GM19455 (cell line): ENCODE results near the gene BTBD6.

Experiments
- ATAC-seq: cut with Tn5 transposase; IDR thresholded peaks from one replicate; pipeline ENCODE4 v1.9.1; 2021; ENCODE audit not compliant: unreplicated experiment

BTBD6 gene

DNA sequence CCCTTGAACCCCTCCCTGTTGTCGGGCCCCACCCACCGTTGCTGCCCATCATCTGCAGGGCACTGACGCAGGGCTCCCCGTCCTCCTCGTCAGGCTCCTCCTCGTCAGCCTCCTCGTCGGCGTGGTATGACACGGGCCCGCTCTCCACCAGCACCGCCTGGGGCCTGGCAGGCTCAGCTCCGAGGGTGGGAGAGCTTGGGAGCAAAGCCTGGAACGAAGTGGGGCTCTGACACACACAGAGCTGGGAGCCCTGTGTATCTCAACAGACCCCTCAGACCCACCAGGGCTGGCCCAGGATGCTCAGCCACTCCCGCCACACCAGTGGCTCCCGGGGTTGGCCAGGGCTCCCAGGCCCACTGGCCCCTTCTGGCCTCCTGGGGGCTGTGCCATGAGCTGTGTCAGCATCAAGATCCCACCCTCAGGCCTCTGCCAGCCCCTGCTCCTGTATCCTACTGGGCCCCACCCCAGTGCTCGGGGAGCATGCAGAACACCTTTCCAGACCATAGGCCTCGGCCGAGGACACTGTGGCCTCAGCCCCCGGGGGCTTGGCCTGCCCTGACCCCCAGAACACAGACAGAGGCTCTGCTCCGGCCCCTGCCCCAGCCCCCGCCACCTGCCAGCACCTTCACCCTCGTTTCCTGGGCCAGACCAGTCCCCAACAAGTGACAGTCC, 37.1 kb upstream of the BTBD6 start:
- ATAC-seq, result no peak

DNA sequence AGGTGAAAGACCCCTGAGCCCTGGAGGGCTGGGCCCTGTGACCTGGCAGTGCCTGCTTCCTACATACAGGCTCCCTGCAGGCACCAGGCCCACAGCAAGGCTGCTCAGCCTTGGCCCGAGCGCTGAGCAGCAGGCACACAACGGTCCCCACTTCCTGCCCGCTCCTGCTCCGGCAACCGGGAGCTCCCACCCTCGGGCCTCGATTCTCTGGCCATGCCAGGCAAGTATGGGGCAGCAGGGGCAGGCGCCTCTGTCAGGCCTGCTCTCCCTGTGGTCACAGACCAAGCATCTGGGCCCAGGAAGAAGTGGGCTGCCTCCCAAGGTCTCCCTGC, 36.6 kb upstream of the BTBD6 start:
- ATAC-seq, result no peak

DNA sequence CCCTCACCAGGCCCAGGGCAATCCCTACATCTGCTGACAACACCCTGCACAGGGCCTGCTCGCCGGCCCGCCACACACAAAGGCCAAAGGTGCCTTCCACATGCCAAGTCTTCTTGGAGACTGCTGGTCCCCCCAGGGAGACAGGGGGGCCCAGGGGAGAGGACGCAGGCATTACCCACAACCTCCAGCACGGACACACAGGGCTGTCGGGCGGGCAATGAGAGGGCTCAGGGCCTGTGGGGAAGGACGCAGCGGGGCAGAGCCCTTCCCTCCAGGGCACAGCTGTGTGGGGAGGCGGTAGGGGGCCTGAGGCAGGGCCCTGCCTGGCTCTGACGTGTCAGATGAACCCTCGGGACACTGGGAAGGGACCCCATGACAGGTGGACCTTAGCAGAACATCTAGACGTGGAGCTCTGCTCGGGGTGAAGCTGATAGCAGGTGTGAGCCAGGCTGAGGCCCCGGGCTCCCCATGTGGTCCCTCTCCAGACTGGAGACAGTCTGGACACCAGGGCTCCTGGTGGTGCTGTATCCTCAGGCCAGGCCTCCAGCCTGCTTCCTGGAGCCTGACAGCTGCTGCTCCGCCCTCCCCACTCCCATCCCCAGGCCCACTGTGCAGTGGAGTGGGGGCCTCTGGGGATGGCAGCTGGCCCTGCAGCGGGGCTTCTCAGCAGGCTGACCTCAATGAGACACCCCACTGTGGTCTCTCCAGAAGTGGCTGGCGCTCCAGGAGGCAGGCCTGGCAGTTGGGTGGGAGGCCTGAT, 35.6 kb upstream of the BTBD6 start:
- no peak for ATAC-seq

DNA sequence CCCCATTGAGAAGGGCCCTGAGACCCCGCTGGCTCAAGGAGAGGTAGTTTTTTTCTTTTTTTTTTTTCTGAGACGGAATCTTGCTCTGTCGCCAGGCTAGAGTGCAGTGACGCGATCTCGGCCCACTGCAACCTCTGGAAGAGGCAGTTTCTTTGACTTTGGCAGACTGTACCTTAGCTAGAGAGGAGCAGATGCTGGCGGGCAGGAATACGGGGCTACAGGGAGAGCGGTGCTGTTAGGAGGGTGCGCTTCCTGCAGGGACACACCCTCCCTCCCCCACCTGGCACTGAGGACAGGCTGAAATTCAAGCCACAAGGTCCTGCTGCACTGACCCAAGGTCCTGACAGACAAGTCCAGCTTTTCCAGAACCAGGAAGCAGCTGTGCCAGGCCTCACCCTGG, 35.0 kb upstream of the BTBD6 start:
- ATAC-seq, result no peak

DNA sequence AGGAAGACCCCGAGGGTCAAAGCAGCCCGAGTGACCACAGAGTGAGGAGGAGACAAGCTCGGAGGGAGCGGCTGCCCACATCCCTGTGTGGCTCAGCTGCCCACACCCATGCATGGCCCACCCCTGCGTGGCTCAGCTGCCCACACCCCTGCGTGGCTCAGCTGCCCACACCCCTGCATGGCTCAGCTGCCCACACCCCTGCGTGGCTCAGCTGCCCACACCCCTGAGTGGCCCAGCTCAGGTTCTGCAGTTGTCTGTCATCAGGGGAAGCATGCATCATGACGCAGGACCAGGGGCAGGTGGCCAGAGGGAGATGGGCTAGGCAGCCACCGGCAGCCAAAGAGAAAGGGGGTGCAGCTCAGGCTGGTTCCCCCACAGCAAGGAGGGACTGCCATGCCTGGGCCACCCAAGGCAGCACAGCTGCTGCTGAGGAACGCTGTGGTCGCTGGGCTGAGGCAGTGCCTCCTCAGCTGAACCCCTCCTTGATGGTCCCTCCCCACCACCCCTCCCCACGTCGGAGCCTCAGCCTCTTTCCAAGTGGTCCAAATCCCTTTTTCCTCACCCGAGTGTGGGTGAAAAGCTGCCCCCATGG, 33.9 kb upstream of the BTBD6 start:
- ATAC-seq, result no peak

DNA sequence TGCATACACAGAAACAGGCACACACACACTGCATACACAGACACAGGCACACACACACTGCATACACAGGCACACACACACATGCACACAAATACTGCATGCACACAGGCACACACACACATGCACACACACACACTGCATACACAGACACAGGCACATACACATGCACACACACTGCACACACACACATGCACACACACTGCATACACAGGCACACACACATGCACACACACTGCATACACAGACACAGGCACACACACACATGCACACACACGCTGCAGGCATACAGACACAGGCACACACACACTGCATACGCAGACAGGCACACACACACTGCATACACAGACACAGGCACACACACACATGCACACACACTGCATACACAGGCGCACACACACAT, 32.7 kb upstream of the BTBD6 start:
- ATAC-seq, result no peak

DNA sequence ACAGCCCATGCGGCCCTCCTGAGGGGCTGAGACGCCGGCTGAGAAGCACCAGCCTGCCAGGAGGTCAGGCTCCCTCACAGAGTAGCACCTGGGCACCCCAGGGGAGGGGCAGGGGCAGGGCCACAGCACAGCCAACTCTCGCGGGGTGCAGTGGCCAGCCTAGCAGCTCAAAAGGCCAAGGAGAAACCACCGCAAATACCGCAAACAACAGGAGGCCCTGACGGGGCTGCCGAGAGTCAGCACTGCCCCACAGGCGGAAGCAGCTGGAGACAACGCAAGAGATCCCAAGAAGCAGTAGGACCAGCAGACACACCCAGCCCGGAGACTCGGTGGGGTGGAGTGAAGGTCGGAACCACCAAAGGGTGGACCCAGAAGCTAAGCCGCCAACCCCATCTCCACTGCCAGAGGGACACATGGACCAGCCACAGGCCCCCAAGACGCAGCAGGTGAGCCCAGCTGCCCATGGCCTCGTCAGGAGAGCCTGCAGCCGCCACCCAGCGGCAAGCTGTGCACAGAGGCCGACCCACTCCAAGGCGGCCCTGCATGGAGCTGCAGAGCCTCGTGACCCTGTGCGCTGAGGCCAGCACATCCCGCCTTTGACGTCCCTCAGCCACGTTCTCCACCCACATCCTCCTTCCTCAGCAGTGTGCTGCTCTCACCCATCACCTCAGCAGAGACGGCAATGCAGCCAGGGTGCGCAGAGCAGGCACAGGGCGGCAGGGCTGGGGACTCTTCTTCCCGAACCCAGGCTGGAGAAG, 31.7 kb upstream of the BTBD6 start:
- ATAC-seq, result no peak

DNA sequence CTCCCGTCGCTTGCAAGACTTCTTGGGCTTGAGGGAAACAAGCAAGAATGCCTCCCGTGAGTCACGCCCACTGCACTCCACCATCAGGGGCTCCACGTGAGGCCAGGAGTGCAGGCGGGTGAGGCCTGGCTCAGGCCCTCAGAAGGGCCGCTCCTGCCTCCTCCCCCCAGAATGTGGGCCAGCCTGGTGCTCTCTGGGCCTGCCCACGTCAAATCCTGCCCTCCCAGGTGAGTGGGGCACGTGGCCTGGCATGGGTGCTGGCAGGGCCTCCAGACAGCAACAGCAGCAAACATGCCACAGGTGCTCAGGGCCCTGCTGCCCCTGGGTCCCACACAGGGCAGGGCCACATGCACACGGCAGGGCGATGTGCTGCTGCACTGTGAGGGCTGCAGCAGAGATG, 30.6 kb upstream of the BTBD6 start:
- no peak for ATAC-seq

DNA sequence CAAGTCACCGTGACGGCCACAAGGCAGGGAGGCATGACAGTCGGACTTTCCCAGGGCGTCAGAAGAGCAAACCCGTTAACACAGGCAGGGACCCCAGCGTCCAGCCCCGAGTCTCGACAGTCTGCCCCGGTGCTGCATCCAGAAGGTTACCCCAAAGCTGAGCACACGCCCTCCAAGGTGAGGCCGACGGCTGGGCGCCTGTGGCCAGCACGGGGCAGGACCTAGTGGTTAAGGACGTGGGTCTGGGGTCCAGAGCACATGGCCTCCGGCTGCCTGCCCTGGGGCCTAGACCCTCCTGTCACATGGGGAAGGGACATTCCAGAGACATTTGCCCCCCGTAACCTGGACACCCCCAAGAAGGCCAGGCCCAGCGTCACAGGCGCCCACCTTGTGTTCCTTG, 29.7 kb upstream of the BTBD6 start:
- no peak for ATAC-seq

DNA sequence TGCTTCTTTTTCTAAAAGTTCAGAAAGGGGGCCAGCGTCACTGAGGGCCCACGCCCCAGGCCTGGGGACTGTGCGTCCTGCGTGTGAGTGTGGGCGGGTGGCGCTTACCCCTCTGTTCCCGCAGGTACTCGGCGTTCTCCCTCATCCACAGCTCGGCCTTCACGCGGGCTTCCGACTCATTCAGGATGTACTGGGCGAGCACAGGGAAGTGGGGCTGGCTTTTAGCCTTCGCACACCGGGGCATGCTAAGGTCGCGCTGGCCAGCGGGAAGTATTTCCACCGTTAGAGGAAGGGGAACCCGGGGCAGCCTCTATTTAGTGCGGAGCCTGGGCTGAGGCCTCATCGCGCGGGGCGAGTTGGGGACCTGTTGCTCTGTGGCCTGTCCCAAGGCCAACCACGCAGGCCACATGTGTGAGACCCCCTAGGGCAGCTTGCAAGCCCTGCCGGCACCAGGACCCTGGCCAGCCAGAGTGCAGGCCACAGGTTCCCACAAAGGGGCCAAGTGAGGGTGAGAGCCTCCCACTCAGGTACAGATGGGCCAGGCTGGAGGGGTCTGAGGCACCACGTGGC, 29.2 kb upstream of the BTBD6 start:
- no peak for ATAC-seq

DNA sequence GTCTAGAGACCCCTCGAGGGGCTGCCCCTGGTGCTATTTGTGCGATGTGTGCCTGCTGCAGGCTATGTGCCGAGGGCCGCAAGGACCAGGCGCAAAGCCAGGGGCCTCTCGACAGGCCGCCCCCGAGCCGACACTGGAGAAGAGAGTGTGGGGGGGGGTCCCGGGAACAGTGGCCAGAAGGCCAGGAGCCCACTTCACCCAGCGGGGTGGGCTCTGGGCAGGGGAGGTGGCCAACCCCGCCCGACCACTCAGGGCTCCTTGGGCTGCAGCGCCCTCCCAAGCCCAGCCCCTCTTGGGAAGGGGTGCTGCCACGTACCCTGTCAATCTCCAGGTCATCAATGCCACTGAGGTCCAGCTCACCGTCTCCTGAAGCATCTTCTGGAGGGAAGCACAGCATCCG, 28.6 kb upstream of the BTBD6 start:
- no peak for ATAC-seq

DNA sequence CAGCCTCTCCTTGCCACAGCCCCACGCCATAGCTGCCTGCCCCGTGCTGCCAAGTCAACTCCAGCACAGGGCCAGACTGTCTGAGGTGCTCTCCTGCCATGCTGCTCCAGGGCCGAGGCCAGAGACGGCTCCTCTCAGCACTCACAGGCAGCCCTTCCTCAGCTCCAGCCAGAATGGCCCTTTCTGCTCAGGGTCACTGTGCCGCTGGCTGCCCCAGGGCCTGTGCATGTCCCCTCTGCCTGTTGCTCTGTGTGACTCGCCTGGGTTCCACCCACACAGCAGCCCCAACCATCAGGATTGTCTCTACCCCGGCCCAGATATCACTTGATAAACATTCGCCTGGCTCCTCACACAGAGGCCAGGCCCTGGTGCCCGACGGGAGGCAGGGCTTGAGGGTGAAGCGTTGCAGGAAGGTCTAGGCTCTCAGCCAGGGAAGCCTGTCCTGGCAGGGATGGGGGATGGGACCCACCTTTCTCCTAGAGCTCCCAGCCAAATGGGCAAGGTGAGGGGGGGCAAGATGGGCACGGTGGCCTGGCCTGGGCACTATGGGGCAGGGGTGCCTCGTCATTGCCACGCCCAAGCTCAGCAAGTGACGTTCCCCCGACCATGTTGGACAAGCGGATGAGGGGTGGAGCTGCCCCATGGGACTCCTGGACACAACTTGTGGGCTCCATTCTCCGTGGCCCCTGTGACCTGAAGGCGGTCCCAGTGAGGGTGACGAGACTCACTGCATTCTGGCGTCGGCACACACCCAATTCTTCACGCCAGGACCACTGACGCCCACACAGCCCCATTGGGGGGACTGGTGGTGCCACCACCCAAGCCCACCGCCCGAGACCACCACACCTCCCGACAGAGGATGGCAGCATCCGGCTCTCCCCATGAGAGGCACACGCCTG, 27.4 kb upstream of the BTBD6 start:
- no peak for ATAC-seq

DNA sequence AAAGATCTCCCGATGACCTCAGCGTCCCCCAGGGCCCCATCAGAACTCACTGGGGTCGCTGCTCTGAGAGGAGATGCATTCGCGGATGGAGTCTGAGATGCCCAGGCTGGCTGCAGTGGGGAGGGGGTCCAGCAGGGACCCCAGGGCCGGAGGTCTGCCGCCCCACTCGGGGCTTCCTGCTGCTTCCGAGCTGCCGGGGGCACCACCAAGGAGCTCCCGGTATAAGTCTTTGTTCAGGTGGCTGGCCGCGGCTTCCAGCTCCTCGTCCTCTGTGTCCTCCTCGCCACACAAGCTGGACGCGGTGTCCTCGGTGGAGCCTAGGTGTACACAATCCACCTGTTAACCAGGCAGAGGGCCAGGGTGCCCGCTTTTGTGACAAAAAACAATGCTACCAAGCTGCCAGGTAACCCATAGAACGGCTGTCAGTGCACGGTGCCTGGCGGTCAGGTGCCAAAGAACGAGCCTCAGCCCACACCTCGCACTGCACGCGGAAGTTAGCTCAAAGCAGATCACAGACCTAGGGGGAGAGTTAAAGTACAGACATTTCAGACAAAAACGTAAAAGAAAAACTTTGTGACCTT, 26.6 kb upstream of the BTBD6 start:
- ATAC-seq, result no peak

DNA sequence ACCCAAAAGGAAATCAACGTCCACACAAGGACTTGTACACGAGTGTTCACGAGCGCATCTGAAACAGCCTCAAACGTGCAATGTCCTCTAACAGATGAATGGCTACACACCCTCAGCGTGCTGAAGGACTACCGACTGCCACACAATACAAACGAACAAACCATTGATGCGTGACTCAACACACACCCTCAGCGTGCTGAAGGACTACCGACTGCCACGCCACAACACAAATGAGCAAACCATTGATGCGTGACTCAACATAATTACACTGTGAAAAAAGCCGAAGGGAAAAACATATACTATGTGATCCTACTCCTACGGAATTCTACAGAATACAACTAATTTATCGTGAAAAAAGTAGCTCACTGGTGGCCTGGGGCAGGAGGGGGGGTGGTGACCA, 25.1 kb upstream of the BTBD6 start:
- ATAC-seq, result no peak

DNA sequence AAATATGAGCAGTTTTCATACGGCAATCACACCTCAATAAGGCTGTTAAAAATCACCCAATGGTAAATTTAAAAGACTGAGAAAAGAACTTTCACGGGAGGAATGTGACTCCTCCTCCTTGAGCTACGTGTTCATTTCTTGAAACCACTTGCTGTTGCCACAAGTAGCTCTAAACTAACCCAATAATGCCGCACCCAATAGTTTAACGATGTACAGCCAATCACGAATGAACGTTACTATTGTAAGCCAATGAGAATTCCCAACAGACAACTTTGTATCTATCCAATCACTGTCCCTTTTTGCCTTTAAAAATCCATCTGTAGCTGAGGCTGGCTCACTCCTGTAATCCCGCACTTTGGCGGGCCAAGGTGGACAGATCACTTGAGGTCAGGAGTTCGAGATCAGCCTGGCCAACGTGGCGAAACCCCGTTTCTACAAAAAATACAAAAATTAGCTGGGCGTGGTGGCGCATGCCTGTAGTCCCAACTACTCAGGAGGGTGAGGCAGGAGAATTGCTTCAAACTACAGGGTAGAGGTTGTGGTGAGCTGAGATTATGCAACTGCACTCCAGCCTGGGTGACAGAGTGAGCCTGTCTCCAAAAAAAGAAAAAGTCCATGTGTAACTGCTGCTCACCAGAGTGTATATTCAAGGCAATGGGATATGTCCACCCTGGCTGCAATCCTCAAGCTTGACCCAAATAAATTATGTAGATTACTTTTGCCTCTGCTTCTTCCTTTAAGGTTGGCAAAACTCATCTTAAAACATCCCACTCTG, 24.4 kb upstream of the BTBD6 start:
- no peak for ATAC-seq

DNA sequence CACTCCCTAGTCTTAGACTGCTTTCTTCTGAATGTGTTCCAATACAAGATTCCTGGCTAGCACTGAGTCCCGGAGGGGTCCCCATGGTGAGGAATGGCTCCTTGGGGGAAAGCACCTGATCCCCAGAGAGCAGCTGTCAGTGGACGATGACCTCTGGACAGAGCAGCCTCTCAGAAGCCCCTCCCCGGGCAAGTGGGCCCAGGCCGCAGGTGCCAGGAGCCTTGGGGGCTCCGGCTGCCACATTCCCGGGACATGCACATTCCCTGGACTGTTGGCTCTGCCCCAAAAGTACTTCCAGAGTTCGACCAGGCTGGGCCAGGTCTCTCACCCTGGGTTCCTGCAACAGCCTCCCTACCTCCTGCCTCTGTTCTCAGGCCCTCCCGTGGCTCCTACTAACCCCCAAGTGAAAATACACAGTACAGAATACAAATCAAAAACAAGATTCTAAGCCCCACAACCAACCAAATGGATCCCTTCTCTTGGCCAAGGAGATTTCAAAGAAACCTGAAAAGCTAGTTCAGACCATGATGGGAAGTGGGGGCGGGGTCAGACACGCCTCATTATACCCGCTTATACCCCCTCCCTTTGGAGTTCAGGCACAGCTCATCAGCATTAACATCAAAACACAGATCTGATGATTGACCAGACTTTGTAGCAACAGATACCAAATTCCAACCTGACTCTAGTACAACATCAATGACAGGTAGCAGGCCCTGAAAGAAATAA, 23.3 kb upstream of the BTBD6 start:
- no peak for ATAC-seq

DNA sequence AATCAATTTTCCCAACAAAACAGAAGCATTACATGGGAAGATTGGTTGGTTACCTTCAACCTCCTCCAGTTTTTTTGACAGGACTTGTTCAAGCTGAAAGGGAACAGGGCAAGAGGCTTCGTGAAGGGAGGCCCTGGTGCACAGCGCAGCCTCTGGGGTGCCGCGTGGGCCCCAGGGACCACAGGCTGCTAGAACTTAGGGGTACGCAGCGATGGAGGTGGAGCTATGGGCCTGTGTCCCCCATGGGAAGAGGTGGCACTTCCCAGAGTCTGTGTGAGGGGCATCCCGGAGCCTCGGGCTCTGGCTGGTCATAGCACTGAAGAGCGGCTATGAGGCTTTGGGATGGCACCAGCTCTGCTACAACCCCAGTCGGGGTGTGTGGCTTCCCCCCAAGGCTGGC, 22.1 kb upstream of the BTBD6 start:
- no peak for ATAC-seq

DNA sequence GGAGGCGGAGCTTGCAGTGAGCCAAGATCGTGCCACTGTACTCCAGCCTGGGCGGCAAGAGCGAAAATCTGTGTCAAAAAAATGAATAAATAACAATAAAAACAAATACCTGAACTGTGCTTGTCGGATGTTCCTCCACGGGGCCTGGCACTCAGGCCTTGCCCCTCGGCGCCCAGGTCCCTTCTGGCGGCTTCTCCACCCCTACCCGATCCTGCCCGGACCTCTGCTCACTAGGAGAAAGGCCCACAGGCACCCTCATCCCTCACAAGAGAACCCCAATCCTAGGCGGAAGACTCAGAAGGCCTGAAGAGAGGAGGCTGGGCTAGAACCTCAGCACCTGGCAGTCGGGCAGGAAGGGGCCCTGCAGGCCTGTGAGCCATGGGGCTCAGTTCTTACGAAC, 21.0 kb upstream of the BTBD6 start:
- no peak for ATAC-seq

DNA sequence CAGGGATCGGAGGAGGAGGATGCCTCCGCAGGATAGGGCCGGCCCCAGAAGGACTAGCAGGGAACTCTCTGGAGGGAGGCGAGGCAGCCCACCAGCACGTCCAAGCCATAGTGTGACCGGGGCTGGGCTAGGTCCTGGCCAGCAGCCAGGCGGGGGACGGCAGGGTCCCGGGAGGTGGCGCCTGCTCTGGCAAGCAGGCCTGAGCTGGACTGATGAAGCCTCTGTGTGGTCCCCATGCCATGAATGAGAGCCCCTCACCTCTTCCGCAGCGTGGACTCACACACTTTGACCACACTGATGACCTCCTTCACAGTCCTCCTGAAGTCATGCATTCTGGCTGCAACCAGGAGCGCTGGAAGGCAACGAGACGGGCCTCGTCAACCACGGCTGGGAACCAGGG, 19.8 kb upstream of the BTBD6 start:
- ATAC-seq, result no peak
